ENCODE data around the gene ZNF273. TPM values are rescaled to one million over a fixed set of nuclear protein-coding genes. Genes with fewer than 3 reads are reported as not detected.

ZNF273 gene
- total RNA-seq, 1 donor from 2014 or later, result 8.4 TPM

DNA sequence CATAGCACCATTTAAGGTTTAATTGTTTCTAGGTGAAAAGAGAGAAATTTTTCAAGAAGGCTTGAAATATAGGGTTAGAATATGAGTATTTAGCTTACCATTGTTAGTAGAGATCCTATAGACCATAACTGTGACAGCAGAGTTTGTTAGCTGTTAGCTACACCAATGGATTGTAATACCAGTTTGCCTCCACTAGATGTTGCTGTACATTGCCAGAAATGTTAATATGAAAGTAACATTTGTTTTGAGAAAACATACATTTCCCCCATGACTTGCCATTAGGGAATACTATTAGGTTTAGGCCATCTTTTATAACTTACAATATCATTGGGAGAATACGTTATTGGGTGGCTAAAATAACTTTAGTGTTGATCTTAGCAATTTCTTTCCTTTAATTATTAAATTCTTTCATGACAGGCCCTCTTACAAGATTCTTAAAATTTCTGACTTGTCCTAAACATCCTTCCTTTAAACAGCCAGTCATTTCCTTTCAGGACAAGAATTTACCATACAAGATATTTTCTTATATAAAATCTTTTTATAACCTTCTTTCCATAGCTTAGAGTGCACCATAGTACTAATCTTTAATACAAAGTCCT lies 48.3 kb downstream of the ZNF273 start:
- no peaks in the 10 kb centered on the region for H3K9me3 ChIP-seq
- TF ChIP-seq, protein P1, sequence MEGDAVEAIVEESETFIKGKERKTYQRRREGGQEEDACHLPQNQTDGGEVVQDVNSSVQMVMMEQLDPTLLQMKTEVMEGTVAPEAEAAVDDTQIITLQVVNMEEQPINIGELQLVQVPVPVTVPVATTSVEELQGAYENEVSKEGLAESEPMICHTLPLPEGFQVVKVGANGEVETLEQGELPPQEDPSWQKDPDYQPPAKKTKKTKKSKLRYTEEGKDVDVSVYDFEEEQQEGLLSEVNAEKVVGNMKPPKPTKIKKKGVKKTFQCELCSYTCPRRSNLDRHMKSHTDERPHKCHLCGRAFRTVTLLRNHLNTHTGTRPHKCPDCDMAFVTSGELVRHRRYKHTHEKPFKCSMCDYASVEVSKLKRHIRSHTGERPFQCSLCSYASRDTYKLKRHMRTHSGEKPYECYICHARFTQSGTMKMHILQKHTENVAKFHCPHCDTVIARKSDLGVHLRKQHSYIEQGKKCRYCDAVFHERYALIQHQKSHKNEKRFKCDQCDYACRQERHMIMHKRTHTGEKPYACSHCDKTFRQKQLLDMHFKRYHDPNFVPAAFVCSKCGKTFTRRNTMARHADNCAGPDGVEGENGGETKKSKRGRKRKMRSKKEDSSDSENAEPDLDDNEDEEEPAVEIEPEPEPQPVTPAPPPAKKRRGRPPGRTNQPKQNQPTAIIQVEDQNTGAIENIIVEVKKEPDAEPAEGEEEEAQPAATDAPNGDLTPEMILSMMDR (IDR thresholded peaks at IDR 0.05), result peak; percentile 83
- DNase-seq, result no peak
- no peak overlapping the region for H3K4me3 ChIP-seq
- intact Hi-C loops (cut with DNase I), result no loop called here
- no peak overlapping the region for H3K27ac ChIP-seq
- peak; percentile 73 to 83 for ATAC-seq
- H3K4me1 ChIP-seq, result peaks cover 9% of the 10 kb centered on the region
- no peaks in the 10 kb centered on the region for H3K36me3 ChIP-seq
- peaks cover 13% of the 10 kb centered on the region for H3K27me3 ChIP-seq (ENCODE audit: low read depth)

DNA sequence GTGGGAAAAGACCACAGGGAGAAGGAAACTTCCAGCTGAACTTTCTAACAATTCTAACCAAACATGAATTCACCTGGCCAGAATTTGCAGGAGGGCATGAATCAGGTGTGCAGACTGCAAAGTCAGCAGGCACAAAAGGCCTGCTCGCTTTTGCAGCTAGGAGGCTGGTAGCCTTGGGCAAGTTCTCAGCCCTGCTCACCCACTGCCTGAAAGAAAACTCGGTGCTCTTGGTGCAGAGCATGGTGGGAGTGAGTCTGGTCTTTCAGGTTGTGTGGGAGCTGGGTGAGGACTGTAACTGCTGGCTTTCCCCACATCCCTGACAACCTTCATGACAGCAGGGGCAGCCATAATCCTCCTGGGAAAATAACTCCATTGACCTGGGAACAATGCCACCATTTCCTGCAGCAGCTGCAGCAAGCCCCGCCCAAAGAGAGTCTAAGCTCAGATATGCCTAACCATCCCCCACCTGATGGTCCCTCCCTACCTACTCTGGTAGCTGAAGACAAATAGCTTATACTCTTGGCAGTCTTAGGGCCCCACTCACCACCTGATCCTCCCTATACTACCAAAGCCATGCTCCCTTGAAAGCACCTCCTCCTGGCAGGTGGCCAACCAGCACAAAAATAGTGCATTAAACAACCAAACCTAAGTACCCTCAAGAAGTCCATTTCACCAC lies 56.1 kb downstream of the ZNF273 start:
- ATAC-seq (no peak), DNase-seq (no peak)
- H3K4me3 ChIP-seq, result no peak overlapping the region
- TF ChIP-seq, protein P1 (IDR thresholded peaks at IDR 0.05), result no peak
- H3K4me1 ChIP-seq, result no peaks in the 10 kb centered on the region
- intact Hi-C loops (cut with DNase I), result no loop called here
- H3K27ac ChIP-seq, result no peak overlapping the region
- no peaks in the 10 kb centered on the region for H3K36me3 ChIP-seq
- no peaks in the 10 kb centered on the region for H3K27me3 ChIP-seq (ENCODE audit: low read depth)
- H3K9me3 ChIP-seq, result peaks cover 5% of the 10 kb centered on the region

DNA sequence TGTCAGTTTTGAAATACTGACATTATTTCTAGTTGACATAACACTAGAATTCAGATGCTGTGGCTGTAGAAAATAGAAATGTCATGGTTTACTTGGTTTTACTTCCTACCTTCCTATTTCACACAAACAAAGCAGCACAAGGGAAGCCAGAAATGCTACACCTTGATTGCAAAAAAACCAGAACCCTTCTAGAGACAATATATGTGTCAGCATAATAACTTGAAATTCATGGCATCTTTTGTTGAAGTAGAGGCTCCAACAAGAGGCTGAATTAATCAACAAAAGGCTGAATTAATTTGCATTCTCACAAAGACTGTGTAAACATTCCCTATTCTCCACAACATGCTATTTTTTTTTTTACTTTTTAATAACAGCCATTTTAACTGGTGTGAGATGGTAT lies 62.5 kb downstream of the ZNF273 start:
- H3K4me3 ChIP-seq, result no peak overlapping the region
- no peaks in the 10 kb centered on the region for H3K36me3 ChIP-seq
- DNase-seq (no peak), ATAC-seq (no peak)
- H3K27me3 ChIP-seq (ENCODE audit: low read depth), result no peaks in the 10 kb centered on the region
- H3K27ac ChIP-seq, result no peak overlapping the region
- no peaks in the 10 kb centered on the region for H3K4me1 ChIP-seq
- peaks cover 25% of the 10 kb centered on the region for H3K9me3 ChIP-seq
- intact Hi-C loops (cut with DNase I), result no loop called here
- TF ChIP-seq, protein P1 (IDR thresholded peaks at IDR 0.05), result no peak

DNA sequence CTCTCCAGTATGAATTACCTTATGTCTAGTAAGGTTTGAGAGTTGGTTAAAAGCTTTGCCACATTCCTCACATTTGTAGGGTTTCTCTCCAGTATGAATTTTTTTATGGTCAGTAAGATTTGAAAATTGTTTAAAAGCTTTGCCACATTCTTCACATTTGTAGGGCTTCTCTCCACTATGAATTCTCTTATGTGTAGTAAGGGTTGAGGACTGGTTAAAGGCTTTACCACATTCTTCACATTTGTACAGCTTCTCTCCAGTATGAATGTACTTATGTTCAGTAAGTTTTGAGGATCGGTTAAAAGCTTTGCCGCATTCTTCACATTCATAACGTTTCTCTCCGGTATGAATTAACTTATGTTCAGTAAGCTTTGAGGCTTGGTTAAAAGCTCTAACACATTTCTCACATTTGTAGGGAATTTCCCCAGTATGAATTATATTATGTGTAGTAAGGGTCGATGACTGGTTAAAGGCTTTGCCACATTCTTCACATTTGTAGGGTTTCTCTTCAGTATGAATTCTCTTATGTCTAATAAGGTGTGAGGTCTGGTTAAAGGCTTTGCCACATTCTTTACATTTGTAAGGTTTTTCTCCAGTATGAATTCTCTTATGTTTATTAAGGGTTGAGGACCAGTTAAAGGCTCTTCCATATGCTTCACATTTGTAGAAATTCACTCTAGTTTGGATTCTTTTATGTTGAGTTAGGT lies 75.6 kb downstream of the ZNF273 start:
- TF ChIP-seq, protein P1 (IDR thresholded peaks at IDR 0.05), result no peak
- Histone ChIP-seq H3K27me3 (ENCODE audit: low read depth) (no peaks in the 10 kb centered on the region), H3K4me3 (no peak overlapping the region), H3K4me1 (no peaks in the 10 kb centered on the region), H3K27ac (no peak overlapping the region), H3K36me3 (peaks cover 25% of the 10 kb centered on the region), H3K9me3 (peaks cover 92% of the 10 kb centered on the region)
- ATAC-seq (no peak), DNase-seq (no peak)
- intact Hi-C loops (cut with DNase I), result no loop called here

Other genes with a start within 250 kb of the ZNF273 start
- 4.3 TPM for gene ZNF107, start 237.1 kb upstream of the ZNF273 start, total RNA-seq
- 6.6 TPM for gene ZNF138, start 108.8 kb upstream of the ZNF273 start, total RNA-seq
- gene ZNF117, start 87.8 kb downstream of the ZNF273 start, total RNA-seq, result 22.0 TPM
- 32.0 TPM for gene ERV3-1, start 103.4 kb downstream of the ZNF273 start, total RNA-seq

Measured in lower lobe of right lung (tissue), 2 donors.